BJ (cell line): ENCODE measurements around the gene DDX56. TPM values are rescaled to one million over a fixed set of nuclear protein-coding genes. Genes with fewer than 3 reads are reported as not detected.
A peak's percentile ranks its signal among the peaks of the same experiment; 100 is the strongest.

Experiments
- CTCF ChIA-PET: fragments of 350-600 bp; formaldehyde crosslinking; extraction: SDS; loops from one replicate; lab custom pipeline; 2021; ENCODE audit warnings: antibody characterized with exemption, inconsistent platforms; lab: Yijun Ruan, JAX
- POLR2A ChIA-PET: fragments of 300-600 bp; sonication (Branson Sonifier 250); formaldehyde crosslinking; extraction: SDS; loops from one replicate; lab custom pipeline; 2021; ENCODE audit warnings: antibody characterized with exemption; lab: Charles Lee
- DNase-seq: peaks from one replicate; pipeline ENCODE4 v3.0.0-alpha.2; 2011; ENCODE audit warnings: low read depth
- H3K27me3 ChIP-seq: 2 replicates; pipeline ENCODE4 v1.6.0; 2011; ENCODE audit warnings: low read length; ENCODE audit not compliant: control insufficient read depth, insufficient read depth
- H3K36me3 ChIP-seq: 2 replicates; pipeline ENCODE4 v1.5.1; 2011; ENCODE audit warnings: low read length; ENCODE audit not compliant: control insufficient read depth, insufficient read depth
- H3K4me3 ChIP-seq: 2 replicates; pipeline ENCODE4 v1.5.1; 2011; ENCODE audit warnings: low read depth, mild to moderate bottlenecking, control low read depth, low read length
- CTCF ChIP-seq: IDR thresholded peaks from 2 replicates; pipeline ENCODE4 v1.5.1; 2011; ENCODE audit warnings: low read depth, mild to moderate bottlenecking, control low read depth, inconsistent platforms, low read length, moderate library complexity; ENCODE audit not compliant: insufficient read depth
- polyA plus RNA-seq: library from polyadenylated mRNA; depleted of rRNA; stranded (reverse); fragments of >200 nt; gene quantifications from 2 replicates; pipeline ENCODE4 v1.2.3, GENCODE V29; 2011

The DDX56 gene
- polyA plus RNA-seq, 1 experiment: 77.3 TPM

- H3K36me3 ChIP-seq: no peaks in the 10 kb centered on the region
- CTCF ChIA-PET: no interaction called here
- no peak for DNase-seq
- POLR2A ChIA-PET: no interaction called here
- peaks cover 1% of the 10 kb centered on the region; the same call in 1 of the 2 replicates for H3K27me3 ChIP-seq
- no peak for TF ChIP-seq CTCF
- no peak overlapping the region for H3K4me3 ChIP-seq
These were observed 22.4 kb upstream of the DDX56 start for GRCh38 chr7:44595934-44596635.

GRCh38 chr7:44590910-44591309 is 17.2 kb upstream of the DDX56 start:
- DNase-seq: no peak
- Histone ChIP-seq H3K36me3 (no peaks in the 10 kb centered on the region), H3K27me3 (peaks cover under 1% of the 10 kb centered on the region; the same call in 1 of the 2 replicates), H3K4me3 (no peak overlapping the region)
- TF ChIP-seq CTCF: no peak
- ChIA-PET CTCF (interaction anchor here (1.5 kb wide), 1 partner anchor 256 kb away, joined by 9 read pairs; the partner anchor contains the start of gene H2AZ2), POLR2A (interaction anchor here (0.6 kb wide), 1 partner anchor 16 kb away, joined by 3 read pairs; no protein-coding TSS in a partner anchor)

GRCh38 chr7:44587843-44588711 is 14.4 kb upstream of the DDX56 start:
- ChIA-PET POLR2A (no interaction called here), CTCF (interaction anchor here (0.7 to 2.2 kb wide), 11 partner anchors 13 to 334 kb away, joined by 3 to 21 read pairs (median 3); partner anchors contain the start of gene H2AZ2)
- peak; percentile 65 for TF ChIP-seq CTCF

GRCh38 chr7:44583146-44583865 is 9.6 kb upstream of the DDX56 start:
- ChIA-PET CTCF (interaction anchor here (0.6 to 4.2 kb wide), 4 partner anchors 18 to 265 kb away, joined by 3 to 18 read pairs (median 4); partner anchors contain the start of gene H2AZ2), POLR2A (interaction anchor here (1.4 kb wide), 1 partner anchor 9 kb away, joined by 6 read pairs; no protein-coding TSS in a partner anchor)
- H3K36me3 ChIP-seq: peaks cover 6% of the 10 kb centered on the region
- no peak for TF ChIP-seq CTCF
- peak overlapping the region; percentile 49 for H3K4me3 ChIP-seq
- no peaks in the 10 kb centered on the region for H3K27me3 ChIP-seq
- DNase-seq: no peak

More at GRCh38 chr7:44587843-44588711, 14.4 kb upstream of the DDX56 start:
- Histone ChIP-seq H3K27me3 (no peaks in the 10 kb centered on the region), H3K4me3 (no peak overlapping the region), H3K36me3 (no peaks in the 10 kb centered on the region)
- no peak for DNase-seq
